GM23338 (cell line): ENCODE results near the gene EXOC3. TPM values are rescaled to one million over a fixed set of nuclear protein-coding genes. Genes with fewer than 3 reads are reported as not detected.

Experiments
- ATAC-seq: fragments of 200-7000 bp; cut with Tn5 transposase; 3 replicates; pipeline ENCODE4 v1.9.1; 2020
- DNase-seq: peaks from one replicate; pipeline ENCODE4 v3.0.0-alpha.2; 2015; ENCODE audit warnings: low spot score
- H2AFZ ChIP-seq: fragments of 200-600 bp; sonication (generic); 2 replicates; pipeline ENCODE4 v1.8.0; 2016; ENCODE audit warnings: antibody characterized with exemption, mild to moderate bottlenecking, moderate library complexity
- H3F3A ChIP-seq: fragments of 200-600 bp; sonication (generic); replicated peaks from 2 replicates; pipeline ENCODE4 v1.8.0; 2017; ENCODE audit warnings: antibody characterized with exemption, mixed run types, low read depth
- H3K27ac ChIP-seq: fragments of 200-600 bp; sonication (generic); 2 replicates; pipeline ENCODE4 v1.6.1; 2016; ENCODE audit warnings: low read depth
- H3K27me3 ChIP-seq: fragments of 200-600 bp; sonication (generic); 2 replicates; pipeline ENCODE4 v1.8.0; 2016; ENCODE audit warnings: mild to moderate bottlenecking, mixed run types, moderate library complexity; ENCODE audit not compliant: insufficient read depth
- H3K36me3 ChIP-seq: fragments of 200-600 bp; sonication (generic); 2 replicates; pipeline ENCODE4 v1.8.0; 2016; ENCODE audit warnings: mild to moderate bottlenecking; ENCODE audit not compliant: insufficient read depth
- H3K4me1 ChIP-seq: fragments of 200-600 bp; sonication (generic); 2 replicates; pipeline ENCODE4 v1.8.0; 2016; ENCODE audit warnings: mild to moderate bottlenecking, moderate library complexity; ENCODE audit not compliant: insufficient read depth
- H3K4me2 ChIP-seq: fragments of 200-600 bp; sonication (generic); 2 replicates; pipeline ENCODE4 v1.7.1; 2017; ENCODE audit warnings: mixed run types
- H3K4me3 ChIP-seq: fragments of 200-600 bp; sonication (generic); 2 replicates; pipeline ENCODE4 v1.6.1; 2016; ENCODE audit warnings: mixed run types
- H3K79me2 ChIP-seq: fragments of 200-600 bp; sonication (generic); replicated peaks from 2 replicates; pipeline ENCODE4 v1.8.0; 2017; ENCODE audit warnings: mild to moderate bottlenecking; ENCODE audit not compliant: insufficient read depth
- H3K9me2 ChIP-seq: fragments of 200-600 bp; sonication (generic); 2 replicates; pipeline ENCODE4 v1.8.0; 2017; ENCODE audit not compliant: insufficient read depth
- H4K20me1 ChIP-seq: fragments of 200-600 bp; sonication (generic); replicated peaks from 2 replicates; pipeline ENCODE4 v1.8.0; 2017; ENCODE audit warnings: mild to moderate bottlenecking; ENCODE audit not compliant: insufficient read depth
- H3K27ac Mint-ChIP-seq: 2 replicates; pipeline ENCODE4 v1.8.0; 2020; ENCODE audit warnings: inconsistent platforms, mild to moderate bottlenecking, moderate library complexity, mixed read lengths
- H3K27me3 Mint-ChIP-seq: 3 replicates; pipeline ENCODE4 v1.8.0; 2022; ENCODE audit warnings: low read depth, mild to moderate bottlenecking, moderate library complexity, mixed read lengths, inconsistent platforms; ENCODE audit not compliant: insufficient read depth, poor library complexity
- H3K36me3 Mint-ChIP-seq: 3 replicates; pipeline ENCODE4 v1.8.0; 2021; ENCODE audit warnings: low read depth, mild to moderate bottlenecking, inconsistent platforms, moderate library complexity, mixed read lengths
- H3K4me1 Mint-ChIP-seq: 3 replicates; pipeline ENCODE4 v1.8.0; 2020; ENCODE audit warnings: mild to moderate bottlenecking, inconsistent platforms, mixed read lengths
- H3K4me3 Mint-ChIP-seq: 3 replicates; pipeline ENCODE4 v1.8.0; 2021; ENCODE audit warnings: moderate library complexity, mild to moderate bottlenecking, inconsistent platforms, mixed read lengths
- H3K9me3 Mint-ChIP-seq: 3 replicates; pipeline ENCODE4 v1.8.0; 2020; ENCODE audit warnings: moderate library complexity, mild to moderate bottlenecking, inconsistent platforms, mixed read lengths
- EZH2phosphoT487 ChIP-seq: fragments of 200-600 bp; sonication (generic); IDR thresholded peaks from one replicate; pipeline ENCODE4 v1.8.1; 2018; ENCODE audit warnings: antibody characterized with exemption; ENCODE audit not compliant: unreplicated experiment
- POLR2AphosphoS5 ChIP-seq: IDR thresholded peaks from 2 replicates; pipeline ENCODE4 v1.6.1; 2016; ENCODE audit warnings: antibody characterized with exemption, low read depth
- ZNF114 ChIP-seq: fragments of 250-450 bp; sonication (Bioruptor Pico); IDR thresholded peaks from 2 replicates; pipeline ENCODE4 v1.5.0; 2020; ENCODE audit warnings: mild to moderate bottlenecking, moderate library complexity
- ZNF331 ChIP-seq: fragments of 250-450 bp; sonication (Bioruptor Pico); IDR thresholded peaks from 2 replicates; pipeline ENCODE4 v1.5.0; 2020; ENCODE audit warnings: low read depth, mild to moderate bottlenecking, moderate library complexity
- polyA plus RNA-seq: library from polyadenylated mRNA; unstranded; fragments of >200 nt; fragmentation: Nextera tagmentation; extraction: Ambion mirVana; gene quantifications from 2 replicates; pipeline ENCODE4 v1.2.1, GENCODE V29; 2016
- total RNA-seq: library from RNA; depleted of rRNA; stranded (reverse); fragments of >200 nt; shearing (Covaris generic); gene quantifications from 2 replicates; pipeline ENCODE4 v1.2.3, GENCODE V29; 2014
- TF ChIP-seq, protein P1 (sequence below): fragments of 250-450 bp; sonication (Bioruptor Pico); IDR thresholded peaks from 2 replicates; pipeline ENCODE4 v1.5.0; 2020; ENCODE audit warnings: mild to moderate bottlenecking, moderate library complexity
- TF ChIP-seq, protein P2 (sequence below): IDR thresholded peaks from 2 replicates; pipeline ENCODE4 v1.6.1; 2016; ENCODE audit warnings: antibody characterized with exemption
- TF ChIP-seq, protein P3 (sequence below): IDR thresholded peaks from one replicate; pipeline ENCODE4 v1.6.1; 2018; ENCODE audit warnings: antibody characterized with exemption; ENCODE audit not compliant: unreplicated experiment
- TF ChIP-seq, protein P4 (sequence below), 2 experiments: fragments of 200-600 bp in 1 of 2; sonication (generic) in 1 of 2; conservative IDR thresholded peaks; 2 replicates each; pipeline versions ENCODE4 v1.5.1 to v1.6.1; 2016 to 2017; ENCODE audit warnings: antibody characterized with exemption in 2 of 2, low read depth in 2 of 2, mild to moderate bottlenecking in 2 of 2, moderate library complexity in 1 of 2

Gene EXOC3
- total and polyA plus RNA-seq, 2 experiments from 2014 or later = 13.4 to 31.6 TPM

DNA sequence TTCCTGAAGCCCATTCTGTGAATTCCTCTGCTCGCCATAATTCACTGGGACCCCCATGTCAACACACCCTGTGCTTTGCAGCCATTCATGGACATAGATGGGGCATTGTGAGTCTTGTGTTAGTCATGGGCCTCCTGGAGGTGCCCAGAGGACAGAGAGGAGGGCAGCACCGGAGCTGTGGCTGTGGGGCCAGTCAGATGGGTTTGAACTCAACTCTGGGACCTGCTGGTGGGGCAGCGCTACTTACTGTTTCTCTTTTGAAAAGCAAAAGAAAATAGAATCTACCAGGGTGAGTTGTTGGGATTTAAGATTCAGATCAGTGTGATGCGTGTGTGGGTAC is 11.3 kb upstream of the EXOC3 start (continued):
- TF ChIP-seq, protein P1, sequence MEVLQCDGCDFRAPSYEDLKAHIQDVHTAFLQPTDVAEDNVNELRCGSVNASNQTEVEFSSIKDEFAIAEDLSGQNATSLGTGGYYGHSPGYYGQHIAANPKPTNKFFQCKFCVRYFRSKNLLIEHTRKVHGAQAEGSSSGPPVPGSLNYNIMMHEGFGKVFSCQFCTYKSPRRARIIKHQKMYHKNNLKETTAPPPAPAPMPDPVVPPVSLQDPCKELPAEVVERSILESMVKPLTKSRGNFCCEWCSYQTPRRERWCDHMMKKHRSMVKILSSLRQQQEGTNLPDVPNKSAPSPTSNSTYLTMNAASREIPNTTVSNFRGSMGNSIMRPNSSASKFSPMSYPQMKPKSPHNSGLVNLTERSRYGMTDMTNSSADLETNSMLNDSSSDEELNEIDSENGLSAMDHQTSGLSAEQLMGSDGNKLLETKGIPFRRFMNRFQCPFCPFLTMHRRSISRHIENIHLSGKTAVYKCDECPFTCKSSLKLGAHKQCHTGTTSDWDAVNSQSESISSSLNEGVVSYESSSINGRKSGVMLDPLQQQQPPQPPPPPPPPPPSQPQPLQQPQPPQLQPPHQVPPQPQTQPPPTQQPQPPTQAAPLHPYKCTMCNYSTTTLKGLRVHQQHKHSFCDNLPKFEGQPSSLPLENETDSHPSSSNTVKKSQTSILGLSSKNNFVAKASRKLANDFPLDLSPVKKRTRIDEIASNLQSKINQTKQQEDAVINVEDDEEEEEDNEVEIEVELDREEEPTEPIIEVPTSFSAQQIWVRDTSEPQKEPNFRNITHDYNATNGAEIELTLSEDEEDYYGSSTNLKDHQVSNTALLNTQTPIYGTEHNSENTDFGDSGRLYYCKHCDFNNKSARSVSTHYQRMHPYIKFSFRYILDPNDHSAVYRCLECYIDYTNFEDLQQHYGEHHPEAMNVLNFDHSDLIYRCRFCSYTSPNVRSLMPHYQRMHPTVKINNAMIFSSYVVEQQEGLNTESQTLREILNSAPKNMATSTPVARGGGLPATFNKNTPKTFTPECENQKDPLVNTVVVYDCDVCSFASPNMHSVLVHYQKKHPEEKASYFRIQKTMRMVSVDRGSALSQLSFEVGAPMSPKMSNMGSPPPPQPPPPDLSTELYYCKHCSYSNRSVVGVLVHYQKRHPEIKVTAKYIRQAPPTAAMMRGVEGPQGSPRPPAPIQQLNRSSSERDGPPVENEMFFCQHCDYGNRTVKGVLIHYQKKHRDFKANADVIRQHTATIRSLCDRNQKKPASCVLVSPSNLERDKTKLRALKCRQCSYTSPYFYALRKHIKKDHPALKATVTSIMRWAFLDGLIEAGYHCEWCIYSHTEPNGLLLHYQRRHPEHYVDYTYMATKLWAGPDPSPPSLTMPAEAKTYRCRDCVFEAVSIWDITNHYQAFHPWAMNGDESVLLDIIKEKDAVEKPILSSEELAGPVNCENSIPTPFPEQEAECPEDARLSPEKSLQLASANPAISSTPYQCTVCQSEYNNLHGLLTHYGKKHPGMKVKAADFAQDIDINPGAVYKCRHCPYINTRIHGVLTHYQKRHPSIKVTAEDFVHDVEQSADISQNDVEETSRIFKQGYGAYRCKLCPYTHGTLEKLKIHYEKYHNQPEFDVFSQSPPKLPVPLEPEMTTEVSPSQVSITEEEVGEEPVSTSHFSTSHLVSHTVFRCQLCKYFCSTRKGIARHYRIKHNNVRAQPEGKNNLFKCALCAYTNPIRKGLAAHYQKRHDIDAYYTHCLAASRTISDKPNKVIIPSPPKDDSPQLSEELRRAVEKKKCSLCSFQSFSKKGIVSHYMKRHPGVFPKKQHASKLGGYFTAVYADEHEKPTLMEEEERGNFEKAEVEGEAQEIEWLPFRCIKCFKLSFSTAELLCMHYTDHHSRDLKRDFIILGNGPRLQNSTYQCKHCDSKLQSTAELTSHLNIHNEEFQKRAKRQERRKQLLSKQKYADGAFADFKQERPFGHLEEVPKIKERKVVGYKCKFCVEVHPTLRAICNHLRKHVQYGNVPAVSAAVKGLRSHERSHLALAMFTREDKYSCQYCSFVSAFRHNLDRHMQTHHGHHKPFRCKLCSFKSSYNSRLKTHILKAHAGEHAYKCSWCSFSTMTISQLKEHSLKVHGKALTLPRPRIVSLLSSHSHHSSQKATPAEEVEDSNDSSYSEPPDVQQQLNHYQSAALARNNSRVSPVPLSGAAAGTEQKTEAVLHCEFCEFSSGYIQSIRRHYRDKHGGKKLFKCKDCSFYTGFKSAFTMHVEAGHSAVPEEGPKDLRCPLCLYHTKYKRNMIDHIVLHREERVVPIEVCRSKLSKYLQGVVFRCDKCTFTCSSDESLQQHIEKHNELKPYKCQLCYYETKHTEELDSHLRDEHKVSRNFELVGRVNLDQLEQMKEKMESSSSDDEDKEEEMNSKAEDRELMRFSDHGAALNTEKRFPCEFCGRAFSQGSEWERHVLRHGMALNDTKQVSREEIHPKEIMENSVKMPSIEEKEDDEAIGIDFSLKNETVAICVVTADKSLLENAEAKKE = no peak
- TF ChIP-seq, protein P2, sequence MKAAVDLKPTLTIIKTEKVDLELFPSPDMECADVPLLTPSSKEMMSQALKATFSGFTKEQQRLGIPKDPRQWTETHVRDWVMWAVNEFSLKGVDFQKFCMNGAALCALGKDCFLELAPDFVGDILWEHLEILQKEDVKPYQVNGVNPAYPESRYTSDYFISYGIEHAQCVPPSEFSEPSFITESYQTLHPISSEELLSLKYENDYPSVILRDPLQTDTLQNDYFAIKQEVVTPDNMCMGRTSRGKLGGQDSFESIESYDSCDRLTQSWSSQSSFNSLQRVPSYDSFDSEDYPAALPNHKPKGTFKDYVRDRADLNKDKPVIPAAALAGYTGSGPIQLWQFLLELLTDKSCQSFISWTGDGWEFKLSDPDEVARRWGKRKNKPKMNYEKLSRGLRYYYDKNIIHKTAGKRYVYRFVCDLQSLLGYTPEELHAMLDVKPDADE = no peak
- TF ChIP-seq, protein P3, sequence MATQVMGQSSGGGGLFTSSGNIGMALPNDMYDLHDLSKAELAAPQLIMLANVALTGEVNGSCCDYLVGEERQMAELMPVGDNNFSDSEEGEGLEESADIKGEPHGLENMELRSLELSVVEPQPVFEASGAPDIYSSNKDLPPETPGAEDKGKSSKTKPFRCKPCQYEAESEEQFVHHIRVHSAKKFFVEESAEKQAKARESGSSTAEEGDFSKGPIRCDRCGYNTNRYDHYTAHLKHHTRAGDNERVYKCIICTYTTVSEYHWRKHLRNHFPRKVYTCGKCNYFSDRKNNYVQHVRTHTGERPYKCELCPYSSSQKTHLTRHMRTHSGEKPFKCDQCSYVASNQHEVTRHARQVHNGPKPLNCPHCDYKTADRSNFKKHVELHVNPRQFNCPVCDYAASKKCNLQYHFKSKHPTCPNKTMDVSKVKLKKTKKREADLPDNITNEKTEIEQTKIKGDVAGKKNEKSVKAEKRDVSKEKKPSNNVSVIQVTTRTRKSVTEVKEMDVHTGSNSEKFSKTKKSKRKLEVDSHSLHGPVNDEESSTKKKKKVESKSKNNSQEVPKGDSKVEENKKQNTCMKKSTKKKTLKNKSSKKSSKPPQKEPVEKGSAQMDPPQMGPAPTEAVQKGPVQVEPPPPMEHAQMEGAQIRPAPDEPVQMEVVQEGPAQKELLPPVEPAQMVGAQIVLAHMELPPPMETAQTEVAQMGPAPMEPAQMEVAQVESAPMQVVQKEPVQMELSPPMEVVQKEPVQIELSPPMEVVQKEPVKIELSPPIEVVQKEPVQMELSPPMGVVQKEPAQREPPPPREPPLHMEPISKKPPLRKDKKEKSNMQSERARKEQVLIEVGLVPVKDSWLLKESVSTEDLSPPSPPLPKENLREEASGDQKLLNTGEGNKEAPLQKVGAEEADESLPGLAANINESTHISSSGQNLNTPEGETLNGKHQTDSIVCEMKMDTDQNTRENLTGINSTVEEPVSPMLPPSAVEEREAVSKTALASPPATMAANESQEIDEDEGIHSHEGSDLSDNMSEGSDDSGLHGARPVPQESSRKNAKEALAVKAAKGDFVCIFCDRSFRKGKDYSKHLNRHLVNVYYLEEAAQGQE = no peak

DNA sequence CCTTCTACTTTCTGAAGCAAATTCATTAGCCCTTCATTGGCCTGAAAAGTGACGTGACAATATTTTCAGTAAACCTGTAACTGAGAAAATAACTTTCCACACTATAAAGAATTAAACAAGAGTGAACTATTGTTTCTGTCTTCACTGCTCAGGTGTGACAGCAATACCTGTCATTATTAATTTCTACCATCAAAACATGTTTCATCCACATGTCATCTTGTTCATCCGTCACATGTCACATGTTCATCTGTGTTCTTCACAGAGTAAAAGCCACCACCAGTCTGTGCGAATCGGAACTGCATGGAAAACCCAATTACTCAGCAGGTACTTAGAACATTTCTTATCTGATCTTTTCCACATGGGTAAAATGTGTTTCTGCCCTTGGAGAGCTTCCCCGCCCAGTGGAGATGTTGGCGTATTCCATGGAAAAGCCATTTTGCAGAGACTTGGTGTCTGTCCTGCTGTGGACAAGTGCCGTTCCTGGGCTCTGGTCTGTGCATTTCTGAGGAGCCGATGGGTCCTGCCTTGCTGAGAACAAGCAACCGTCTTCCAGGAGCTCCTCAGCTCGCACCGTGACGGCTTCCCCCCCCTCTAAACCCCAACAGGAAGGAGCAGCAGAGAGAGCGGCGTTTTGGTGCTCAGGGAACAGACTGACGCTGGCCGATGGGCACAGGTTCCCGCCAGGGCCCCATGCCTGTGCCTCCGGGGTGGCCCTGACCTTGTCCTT is 10.6 kb upstream of the EXOC3 start:
- Histone ChIP-seq H3K4me3 (no peak overlapping the region), H3K27ac (no peak overlapping the region), H3K4me1 (no peaks in the 10 kb centered on the region), H2AFZ (no peak overlapping the region), H3K36me3 (no peaks in the 10 kb centered on the region), H3K27me3 (no peaks in the 10 kb centered on the region), H3K79me2 (no peaks in the 10 kb centered on the region), H3K9me2 (no peaks in the 10 kb centered on the region), H3F3A (no peaks in the 10 kb centered on the region), H4K20me1 (no peaks in the 10 kb centered on the region), H3K4me2 (no peak overlapping the region)
- H3K36me3 Mint-ChIP-seq = no peaks in the 10 kb centered on the region; the same call in 2 of the 3 replicates
- H3K27me3 Mint-ChIP-seq = peaks cover 5% of the 10 kb centered on the region
- peaks cover 5% of the 10 kb centered on the region for H3K4me1 Mint-ChIP-seq
- H3K27ac Mint-ChIP-seq = no peak overlapping the region
- no peak for ATAC-seq
- no peak for DNase-seq
- H3K9me3 Mint-ChIP-seq = no peaks in the 10 kb centered on the region
- H3K4me3 Mint-ChIP-seq = no peak overlapping the region
- no peak for TF ChIP-seq ZNF331 (CRISPR knock-in tag)
- TF ChIP-seq, protein P4, sequence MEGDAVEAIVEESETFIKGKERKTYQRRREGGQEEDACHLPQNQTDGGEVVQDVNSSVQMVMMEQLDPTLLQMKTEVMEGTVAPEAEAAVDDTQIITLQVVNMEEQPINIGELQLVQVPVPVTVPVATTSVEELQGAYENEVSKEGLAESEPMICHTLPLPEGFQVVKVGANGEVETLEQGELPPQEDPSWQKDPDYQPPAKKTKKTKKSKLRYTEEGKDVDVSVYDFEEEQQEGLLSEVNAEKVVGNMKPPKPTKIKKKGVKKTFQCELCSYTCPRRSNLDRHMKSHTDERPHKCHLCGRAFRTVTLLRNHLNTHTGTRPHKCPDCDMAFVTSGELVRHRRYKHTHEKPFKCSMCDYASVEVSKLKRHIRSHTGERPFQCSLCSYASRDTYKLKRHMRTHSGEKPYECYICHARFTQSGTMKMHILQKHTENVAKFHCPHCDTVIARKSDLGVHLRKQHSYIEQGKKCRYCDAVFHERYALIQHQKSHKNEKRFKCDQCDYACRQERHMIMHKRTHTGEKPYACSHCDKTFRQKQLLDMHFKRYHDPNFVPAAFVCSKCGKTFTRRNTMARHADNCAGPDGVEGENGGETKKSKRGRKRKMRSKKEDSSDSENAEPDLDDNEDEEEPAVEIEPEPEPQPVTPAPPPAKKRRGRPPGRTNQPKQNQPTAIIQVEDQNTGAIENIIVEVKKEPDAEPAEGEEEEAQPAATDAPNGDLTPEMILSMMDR (conservative IDR thresholded peaks at IDR 0.05; ENCODE audit: low read depth in 2 of 2) = no peak
- no peak for TF ChIP-seq EZH2phosphoT487
- TF ChIP-seq ZNF114 (CRISPR knock-in tag) = no peak
- TF ChIP-seq, protein P2 = no peak
- TF ChIP-seq POLR2AphosphoS5 = no peak
